Fibroblast of skin of right biceps (primary cell): ENCODE data around the gene FAM228B.

ENCODE experiments used
- DNase-seq: peaks from one replicate; pipeline ENCODE4 v3.0.0-alpha.2; 2013

FAM228B gene

GRCh38 chr2:24206242-24206641, 83.0 kb downstream of the FAM228B start:
- no peak for DNase-seq

- no peak for DNase-seq
Measured at GRCh38 chr2:24206714-24207113, 83.4 kb downstream of the FAM228B start.

DNA sequence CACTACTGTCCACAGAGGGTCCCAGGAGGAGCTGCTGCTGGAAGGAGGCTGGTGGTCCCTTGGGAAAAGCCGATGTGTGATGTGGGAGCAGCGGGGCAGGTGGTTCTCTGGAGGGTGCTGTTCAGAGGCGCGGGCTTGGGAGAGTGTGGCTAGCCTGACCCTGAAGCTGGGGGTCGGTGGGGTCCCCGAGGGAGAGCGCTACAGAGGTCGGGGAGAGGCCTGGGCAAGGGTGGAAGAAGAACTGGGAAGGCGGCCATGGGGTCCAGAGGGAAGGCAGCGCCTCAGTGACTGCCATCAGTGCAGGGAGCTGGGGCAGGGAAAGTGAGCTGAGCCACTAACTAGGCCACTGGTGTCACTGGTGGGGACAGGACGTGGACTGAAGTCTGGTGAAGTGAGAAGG, 84.1 kb downstream of the FAM228B start:
- DNase-seq: no peak

GRCh38 chr2:24208490-24208889, 85.2 kb downstream of the FAM228B start:
- no peak for DNase-seq

DNA sequence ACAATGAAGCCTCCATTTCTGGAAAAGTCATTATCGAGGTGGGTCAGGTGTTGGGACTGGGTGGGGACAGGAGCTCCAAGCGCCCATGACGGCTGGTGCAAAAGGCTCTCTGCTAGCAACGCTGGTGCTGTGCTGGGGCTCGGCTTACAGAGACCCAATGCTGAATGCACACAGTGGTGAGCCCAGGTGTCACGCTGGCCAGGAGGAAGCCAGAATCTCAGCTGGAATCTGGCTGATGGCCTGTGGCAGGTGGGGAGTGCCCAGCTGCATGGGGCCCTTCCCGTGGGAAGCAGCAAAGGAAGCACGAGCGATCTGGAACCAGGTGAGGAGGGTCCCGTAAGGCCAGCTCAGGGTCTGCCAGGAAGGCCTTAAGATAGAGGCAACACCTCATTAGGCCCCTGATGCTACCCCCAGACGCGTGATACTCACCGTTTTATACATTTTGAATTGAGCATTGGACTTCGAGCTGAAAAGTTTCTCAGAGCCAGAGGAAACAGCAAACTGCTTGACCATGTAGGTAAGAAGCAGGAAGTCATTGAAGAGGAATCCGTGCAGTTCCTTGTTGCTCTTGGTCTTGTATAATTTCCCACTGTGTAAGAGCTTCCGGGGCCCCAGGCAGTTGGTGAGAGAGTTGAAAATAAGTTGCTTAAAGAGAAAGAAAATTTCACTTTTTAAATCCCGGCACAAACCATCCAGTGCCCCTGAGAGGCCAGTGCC, 86.3 kb downstream of the FAM228B start:
- no peak for DNase-seq

DNA sequence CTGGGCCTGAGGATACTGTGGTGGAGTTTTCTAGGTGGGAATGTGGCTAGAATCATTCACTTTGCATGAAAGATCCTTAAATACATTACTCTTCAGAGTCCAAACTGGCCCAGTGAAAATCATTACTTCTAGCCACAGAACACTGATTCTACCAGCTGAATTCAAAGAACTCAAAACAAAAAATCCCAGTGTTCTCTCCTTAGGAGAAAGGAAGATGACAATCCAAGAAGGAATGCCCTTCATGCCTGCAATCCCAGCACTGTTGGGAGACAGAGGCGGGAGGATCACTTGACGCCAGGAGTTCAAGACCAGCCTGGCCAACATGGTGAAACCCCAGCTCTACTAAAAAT, 86.8 kb downstream of the FAM228B start:
- no peak for DNase-seq

DNA sequence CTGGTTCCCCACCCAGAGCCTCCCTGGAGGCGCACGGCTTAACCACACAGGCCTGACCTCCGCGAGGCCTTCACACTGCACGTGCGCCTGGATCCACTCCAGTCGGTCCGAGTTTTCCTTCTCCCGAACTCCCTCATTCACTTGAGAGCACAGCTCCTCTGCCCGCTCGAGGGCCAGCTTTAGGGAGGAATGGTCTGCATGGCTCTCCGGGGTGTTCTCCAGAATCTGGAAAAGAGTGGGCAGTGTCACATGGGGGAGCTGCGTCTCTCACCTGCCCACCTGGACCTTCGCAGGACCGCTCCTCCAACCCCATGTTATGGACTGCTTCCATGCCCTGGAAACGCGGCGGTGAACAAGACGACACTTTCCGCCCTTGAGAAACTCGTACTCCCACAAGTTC, 87.5 kb downstream of the FAM228B start:
- no peak for DNase-seq

DNA sequence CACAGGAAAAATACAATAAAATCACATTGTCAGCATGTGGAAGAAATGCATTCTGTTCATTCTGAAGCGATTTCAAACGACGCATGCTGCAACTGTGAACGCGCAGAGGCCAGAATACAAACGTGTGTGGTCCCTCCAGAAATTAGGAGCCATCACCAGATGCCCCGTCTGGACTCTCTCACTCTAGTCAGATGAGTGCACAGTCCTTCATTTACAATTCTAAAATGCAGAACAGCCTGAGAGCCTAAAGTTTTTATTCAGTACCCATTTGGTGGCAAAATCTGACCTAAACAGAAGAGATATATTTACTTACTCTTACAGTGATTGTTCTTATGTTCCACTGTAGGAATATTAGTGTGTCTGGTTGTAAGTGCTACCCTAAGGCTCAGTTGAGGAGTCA, 88.1 kb downstream of the FAM228B start:
- no peak for DNase-seq

GRCh38 chr2:24214880-24215279, 91.6 kb downstream of the FAM228B start:
- no peak for DNase-seq
